GM23338 (cell line): ENCODE measurements around the gene ZFP64.

Experiments
- CTCF ChIP-seq, 2 experiments: fragments of 200-600 bp in 1 of 2; sonication (generic) in 1 of 2; conservative IDR thresholded peaks; 2 replicates each; pipeline versions ENCODE4 v1.5.1 to v1.6.1; 2016 to 2017; ENCODE audit warnings: antibody characterized with exemption in 2 of 2, low read depth in 2 of 2, mild to moderate bottlenecking in 2 of 2, moderate library complexity in 1 of 2
- EZH2 ChIP-seq: fragments of 200-600 bp; sonication (generic); IDR thresholded peaks from one replicate; pipeline ENCODE4 v1.8.0; 2017; ENCODE audit warnings: antibody characterized with exemption, mild to moderate bottlenecking, low read depth; ENCODE audit not compliant: unreplicated experiment
- EZH2phosphoT487 ChIP-seq: fragments of 200-600 bp; sonication (generic); IDR thresholded peaks from one replicate; pipeline ENCODE4 v1.8.1; 2018; ENCODE audit warnings: antibody characterized with exemption; ENCODE audit not compliant: unreplicated experiment
- NANOG ChIP-seq: IDR thresholded peaks from 2 replicates; pipeline ENCODE4 v1.6.1; 2016; ENCODE audit warnings: antibody characterized with exemption, borderline replicate concordance
- POLR2AphosphoS5 ChIP-seq: IDR thresholded peaks from 2 replicates; pipeline ENCODE4 v1.6.1; 2016; ENCODE audit warnings: antibody characterized with exemption, low read depth
- REST ChIP-seq: IDR thresholded peaks from one replicate; pipeline ENCODE4 v1.6.1; 2018; ENCODE audit warnings: antibody characterized with exemption; ENCODE audit not compliant: unreplicated experiment
- STAT1 ChIP-seq: IDR thresholded peaks from one replicate; pipeline ENCODE4 v1.6.1; 2016; ENCODE audit warnings: antibody characterized with exemption; ENCODE audit not compliant: unreplicated experiment

GRCh38 chr20:52142757-52143156 is 48.8 kb downstream of the ZFP64 start:
- TF ChIP-seq REST (no peak), EZH2phosphoT487 (no peak), POLR2AphosphoS5 (no peak), CTCF (conservative IDR thresholded peaks at IDR 0.05; ENCODE audit: low read depth in 2 of 2) (no peak), EZH2 (no peak), NANOG (no peak), STAT1 (no peak)
